ENCODE results near the gene IL7R. TPM values are rescaled to one million over a fixed set of nuclear protein-coding genes. Genes with fewer than 3 reads are reported as not detected.

The IL7R gene
- total and polyA plus RNA-seq, 2 donors (not counting 3 experiments of a cell fraction or from before 2014, with no cell fraction given): 1.0 to 1.2 TPM

DNA sequence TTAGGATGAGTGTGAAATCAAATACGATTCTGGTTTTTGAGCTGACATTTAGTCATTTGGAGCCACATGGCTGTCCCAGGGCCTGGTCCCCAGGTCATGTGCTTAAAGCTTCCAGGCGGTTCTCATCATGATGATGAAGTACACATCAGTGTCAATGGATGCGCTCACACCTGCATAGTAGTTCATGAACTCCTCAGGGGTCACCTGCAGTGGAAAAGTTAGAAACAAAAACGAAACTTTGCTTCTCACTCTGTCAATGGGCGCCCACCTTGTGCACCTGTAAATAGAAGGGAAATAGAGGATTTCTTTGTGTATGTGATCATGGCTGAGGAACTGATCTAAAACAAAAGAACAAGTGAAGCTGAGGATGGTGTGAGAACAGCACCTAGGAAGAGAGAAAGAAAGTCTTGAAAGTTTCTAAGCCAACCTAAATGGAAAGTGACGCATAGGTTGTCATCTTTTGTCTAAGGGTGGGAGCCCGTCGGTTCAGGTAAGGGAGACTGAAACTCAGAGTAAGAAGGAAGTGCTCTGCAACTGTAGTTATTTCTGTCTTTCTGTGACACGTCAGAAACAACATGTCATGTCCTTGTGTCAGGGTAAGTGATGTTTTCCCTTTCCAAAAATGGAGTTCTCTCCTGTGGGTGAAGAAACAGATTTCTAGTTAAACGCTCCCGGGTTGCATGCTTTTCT, 47.9 kb downstream of the IL7R start:
- Histone ChIP-seq H3K79me2 (ENCODE audit: control insufficient read depth, insufficient read depth, low read length) (no peaks in the 10 kb centered on the region), H2AFZ (ENCODE audit: low read depth, low read length) (no peak overlapping the region), H3K4me2 (ENCODE audit: insufficient read depth, low read length) (no peak overlapping the region), H3K9ac (replicated peaks; ENCODE audit: extremely low read depth, insufficient read depth, low read length) (no peak overlapping the region), H3K27ac (ENCODE audit: insufficient read depth, low read depth, low read length) (no peak overlapping the region), H3K36me3 (ENCODE audit: control insufficient read depth in 2 of 2, extremely low read depth in 1 of 2, insufficient read depth in 2 of 2, low read length in 2 of 2) (no peaks in the 10 kb centered on the region), H3K9me3 (replicated peaks; ENCODE audit: control insufficient read depth, insufficient read depth, low read length) (no peaks in the 10 kb centered on the region), H4K20me1 (replicated peaks; ENCODE audit: control insufficient read depth, extremely low read depth, insufficient read depth, low read length) (no peaks in the 10 kb centered on the region), H3K9me1 (replicated peaks; ENCODE audit: control insufficient read depth, extremely low read depth, insufficient read depth, low read length) (no peaks in the 10 kb centered on the region), H3K4me1 (ENCODE audit: control insufficient read depth, extremely low read depth, insufficient read depth, low read length) (no peaks in the 10 kb centered on the region), H3K4me3 (replicated peaks in 1 of 3; ENCODE audit: insufficient read depth in 1 of 3, low read depth in 1 of 3, low read length in 3 of 3) (no peak overlapping the region), H3K27me3 (ENCODE audit: control insufficient read depth in 2 of 2, insufficient read depth in 2 of 2, low read length in 2 of 2) (peaks cover 3% of the 10 kb centered on the region in 2 experiments)
- TF ChIP-seq, protein P1, sequence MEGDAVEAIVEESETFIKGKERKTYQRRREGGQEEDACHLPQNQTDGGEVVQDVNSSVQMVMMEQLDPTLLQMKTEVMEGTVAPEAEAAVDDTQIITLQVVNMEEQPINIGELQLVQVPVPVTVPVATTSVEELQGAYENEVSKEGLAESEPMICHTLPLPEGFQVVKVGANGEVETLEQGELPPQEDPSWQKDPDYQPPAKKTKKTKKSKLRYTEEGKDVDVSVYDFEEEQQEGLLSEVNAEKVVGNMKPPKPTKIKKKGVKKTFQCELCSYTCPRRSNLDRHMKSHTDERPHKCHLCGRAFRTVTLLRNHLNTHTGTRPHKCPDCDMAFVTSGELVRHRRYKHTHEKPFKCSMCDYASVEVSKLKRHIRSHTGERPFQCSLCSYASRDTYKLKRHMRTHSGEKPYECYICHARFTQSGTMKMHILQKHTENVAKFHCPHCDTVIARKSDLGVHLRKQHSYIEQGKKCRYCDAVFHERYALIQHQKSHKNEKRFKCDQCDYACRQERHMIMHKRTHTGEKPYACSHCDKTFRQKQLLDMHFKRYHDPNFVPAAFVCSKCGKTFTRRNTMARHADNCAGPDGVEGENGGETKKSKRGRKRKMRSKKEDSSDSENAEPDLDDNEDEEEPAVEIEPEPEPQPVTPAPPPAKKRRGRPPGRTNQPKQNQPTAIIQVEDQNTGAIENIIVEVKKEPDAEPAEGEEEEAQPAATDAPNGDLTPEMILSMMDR (IDR thresholded peaks at IDR 0.05; ENCODE audit: extremely low read depth in 1 of 2, insufficient read depth in 1 of 2, low read depth in 1 of 2, low read length in 2 of 2): no peak
- TF ChIP-seq POLR2A (IDR thresholded peaks at IDR 0.05; ENCODE audit: low read depth, low read length) (no peak), EZH2 (IDR thresholded peaks at IDR 0.05; ENCODE audit: borderline replicate concordance, low read depth, low read length, severe bottlenecking) (no peak), GATA2 (IDR thresholded peaks at IDR 0.05; ENCODE audit: insufficient read depth, insufficient read length, low read depth, low read length) (no peak), FOS (IDR thresholded peaks at IDR 0.05; ENCODE audit: borderline replicate concordance, insufficient read depth, low read length) (no peak), POLR2AphosphoS5 (IDR thresholded peaks at IDR 0.05; ENCODE audit: insufficient read depth, low read depth, low read length) (no peak), MYC (IDR thresholded peaks at IDR 0.05; ENCODE audit: low read depth, low read length) (no peak), JUN (IDR thresholded peaks at IDR 0.05; ENCODE audit: borderline replicate concordance, insufficient read depth, insufficient read length, low read depth) (no peak)
- TF ChIP-seq, protein P2, sequence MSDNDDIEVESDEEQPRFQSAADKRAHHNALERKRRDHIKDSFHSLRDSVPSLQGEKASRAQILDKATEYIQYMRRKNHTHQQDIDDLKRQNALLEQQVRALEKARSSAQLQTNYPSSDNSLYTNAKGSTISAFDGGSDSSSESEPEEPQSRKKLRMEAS (IDR thresholded peaks at IDR 0.05; ENCODE audit: insufficient read depth, insufficient read length): no peak
- no TSS peak for BruUV-seq (replicated peaks)
- ChIA-PET POLR2A (no interaction called here), CTCF (no interaction called here)
- dilution Hi-C loops (cut with MboI; ENCODE audit: extremely low pct_ligation_motif_present, low sequenced_read_pairs): no loop called here
- DNase-seq (ENCODE audit: low read depth, low spot score) (no peak), FAIRE-seq (no peak)
- intact Hi-C loops (cut with micrococcal nuclease): no loop called here

Measured in endothelial cell of umbilical vein (primary cell).